Left lung (tissue), 10 donors: ENCODE results near the gene NDEL1. TPM values are rescaled to one million over a fixed set of nuclear protein-coding genes. Genes with fewer than 3 reads are reported as not detected.

Experiments
- ATAC-seq: fragments of 200-7000 bp; cut with Tn5 transposase; one replicate; pipeline ENCODE4 v1.9.1; 2020; ENCODE audit warnings: moderate library complexity
- DNase-seq, 4 donors: peaks; one replicate each; pipeline ENCODE4 v3.0.0-alpha.2; 2013 to 2020
- H3K27ac ChIP-seq, 2 donors: fragments of 200-600 bp; sonication (generic) in 1 of 2; one replicate each; pipeline versions ENCODE4 v1.5.0 to v1.8.0; 2020 to 2021
- H3K27me3 ChIP-seq, 2 donors: fragments of 200-600 bp; sonication (generic) in 1 of 2; one replicate each; pipeline versions ENCODE4 v1.5.0 to v1.8.0; 2020 to 2021
- H3K36me3 ChIP-seq, 2 donors: fragments of 200-600 bp; sonication (generic) in 1 of 2; one replicate each; pipeline versions ENCODE4 v1.5.0 to v1.8.0; 2020 to 2021
- H3K4me1 ChIP-seq, 2 donors: fragments of 200-600 bp; one replicate each; pipeline ENCODE4 v1.8.0; 2021
- H3K4me3 ChIP-seq, 2 donors: fragments of 200-600 bp; sonication (generic) in 1 of 2; one replicate each; pipeline versions ENCODE4 v1.5.0 to v1.8.0; 2020 to 2021; ENCODE audit warnings: mild to moderate bottlenecking in 1 of 2
- H3K9me3 ChIP-seq, 2 donors: fragments of 200-600 bp; sonication (generic) in 1 of 2; one replicate each; pipeline versions ENCODE4 v1.5.0 to v1.8.0; 2020 to 2021
- CTCF ChIP-seq, 2 donors: fragments of 200-600 bp; sonication (generic) in 1 of 2; IDR thresholded peaks; one replicate each; pipeline versions ENCODE4 v1.5.0 to v1.8.0; 2021; ENCODE audit warnings: antibody characterized with exemption in 2 of 2
- intact Hi-C, 2 donors: fragments of 100-400 bp; cut with DNase I; formaldehyde crosslinking; loops; one replicate each; pipeline versions ENCODE4 v1.11.2 to v1.14.2; 2022
- polyA plus RNA-seq, 6 donors: library from polyadenylated mRNA; unstranded; fragments of 120-200 nt; gene quantifications; one replicate each; pipeline ENCODE4 v1.2.1, GENCODE V29; 2013; ENCODE audit not compliant: insufficient read length in 6 of 6
- total RNA-seq, 2 donors: library from RNA; stranded (reverse); fragmentation: NEBNext Ultra II Directional; extraction: Animal tissue kit (Norgen Biotek cat#: 25700); gene quantifications; one replicate each; pipeline ENCODE4 v1.2.1, GENCODE V29; 2021
- donor health status: DM: no; HTN: yes; CAD: no.
- donor health status: DM: no; HTN: no; CAD: no.

NDEL1 gene
- total and polyA plus RNA-seq, 8 donors: 57.7 to 84.1 (median 71.0) TPM

DNA sequence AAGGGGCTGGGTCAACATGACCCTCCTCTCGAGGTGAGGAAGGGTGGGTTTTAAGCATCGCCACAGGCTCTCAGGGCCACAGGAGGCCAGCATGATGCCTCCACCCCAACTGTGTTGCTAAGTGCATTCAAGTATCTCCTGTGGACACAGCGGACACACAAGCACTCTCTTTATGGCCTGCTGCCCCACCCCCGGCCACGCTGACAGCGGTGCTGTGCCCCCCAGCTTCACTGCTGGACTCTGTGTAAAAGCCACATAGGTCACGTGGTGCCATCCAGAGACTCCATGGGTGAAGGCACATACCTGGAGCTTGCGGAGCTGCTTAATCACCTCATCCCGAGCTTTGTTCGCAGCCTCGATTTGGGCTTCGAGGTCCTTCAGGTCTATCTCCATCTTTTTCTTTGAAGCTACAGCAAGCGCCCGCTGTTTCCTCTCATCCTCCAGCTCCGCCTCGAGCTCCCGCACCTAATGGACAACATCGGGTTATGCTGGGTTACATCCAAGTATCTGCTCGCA, 51.5 kb downstream of the NDEL1 start:
- Histone ChIP-seq H3K36me3 (peaks cover 0 to 46% of the 10 kb centered on the region in 2 donors), H3K9me3 (peaks cover 0 to 10% of the 10 kb centered on the region in 2 donors), H3K4me3 (no peak overlapping the region), H3K27ac (no peak overlapping the region), H3K27me3 (no peaks in the 10 kb centered on the region), H3K4me1 (no peaks in the 10 kb centered on the region)
- ATAC-seq (no peak), DNase-seq (no peak)
- TF ChIP-seq CTCF (IDR thresholded peaks at IDR 0.05): no peak
- intact Hi-C loops: no loop called here

GRCh38 chr17:8487743-8488142, 52.1 kb downstream of the NDEL1 start:
- H3K9me3 ChIP-seq: peaks cover 0 to 10% of the 10 kb centered on the region in 2 donors
- TF ChIP-seq CTCF (IDR thresholded peaks at IDR 0.05): no peak
- H3K27me3 ChIP-seq: no peaks in the 10 kb centered on the region
- H3K4me3 ChIP-seq: no peak overlapping the region
- H3K4me1 ChIP-seq: no peaks in the 10 kb centered on the region
- ATAC-seq: no peak
- no peak for DNase-seq
- H3K27ac ChIP-seq: no peak overlapping the region
- intact Hi-C loops: no loop called here
- H3K36me3 ChIP-seq: peaks cover 0 to 52% of the 10 kb centered on the region in 2 donors

GRCh38 chr17:8488491-8488890, 52.8 kb downstream of the NDEL1 start:
- H3K27ac ChIP-seq: no peak overlapping the region
- H3K9me3 ChIP-seq: peaks cover 0 to 10% of the 10 kb centered on the region in 2 donors
- no peaks in the 10 kb centered on the region for H3K27me3 ChIP-seq
- H3K4me1 ChIP-seq: no peaks in the 10 kb centered on the region
- no peak overlapping the region for H3K4me3 ChIP-seq
- intact Hi-C loops: no loop called here
- DNase-seq (no peak), ATAC-seq (no peak)
- TF ChIP-seq CTCF (IDR thresholded peaks at IDR 0.05): no peak
- H3K36me3 ChIP-seq: peaks cover 0 to 50% of the 10 kb centered on the region in 2 donors

- peaks cover 0 to 46% of the 10 kb centered on the region in 2 donors for H3K36me3 ChIP-seq
Measured at GRCh38 chr17:8488901-8489300, 53.2 kb downstream of the NDEL1 start.

GRCh38 chr17:8489841-8490240, 54.2 kb downstream of the NDEL1 start:
- Histone ChIP-seq H3K36me3 (peaks cover 0 to 46% of the 10 kb centered on the region in 2 donors), H3K9me3 (peaks cover 0 to under 1% of the 10 kb centered on the region in 2 donors), H3K4me3 (no peak overlapping the region), H3K27ac (no peak overlapping the region), H3K27me3 (no peaks in the 10 kb centered on the region), H3K4me1 (no peaks in the 10 kb centered on the region)
- ATAC-seq (no peak), DNase-seq (no peak)
- intact Hi-C loops: no loop called here
- no peak for TF ChIP-seq CTCF (IDR thresholded peaks at IDR 0.05)

More at GRCh38 chr17:8488901-8489300, 53.2 kb downstream of the NDEL1 start:
- no peak for TF ChIP-seq CTCF (IDR thresholded peaks at IDR 0.05)
- H3K4me3 ChIP-seq: no peak overlapping the region
- no peaks in the 10 kb centered on the region for H3K4me1 ChIP-seq
- peaks cover 0 to 10% of the 10 kb centered on the region in 2 donors for H3K9me3 ChIP-seq
- intact Hi-C loops: no loop called here
- no peaks in the 10 kb centered on the region for H3K27me3 ChIP-seq
- DNase-seq (peak in 1 of 4 donors; percentile 57), ATAC-seq (peak; percentile 80)
- no peak overlapping the region for H3K27ac ChIP-seq
